ENCODE data around the gene HSPBP1.

HSPBP1 gene

GRCh38 chr19:55230329-55230728 is 49.6 kb downstream of the HSPBP1 start:
- Histone ChIP-seq H3K4me1 (ENCODE audit: control insufficient read depth in 2 of 2, insufficient read depth in 1 of 2, low read depth in 1 of 2, low read length in 2 of 2) (peaks cover 0 to under 1% of the 10 kb centered on the region in 2 donors), H3K79me1 (ENCODE audit: low read depth, low read length) (peaks cover 5% of the 10 kb centered on the region), H2BK120ac (ENCODE audit: low read depth, low read length) (no peak overlapping the region), H3K4me2 (ENCODE audit: insufficient read depth, low read length, poor library complexity, severe bottlenecking) (no peak overlapping the region), H3K27ac (replicated peaks; ENCODE audit: low read length) (no peak overlapping the region), H3K9me3 (replicated peaks in 1 of 2; ENCODE audit: control insufficient read depth in 2 of 2, insufficient read depth in 1 of 2, low read depth in 1 of 2, low read length in 2 of 2) (no peaks in the 10 kb centered on the region), H3K18ac (ENCODE audit: low read length) (no peak overlapping the region), H3K14ac (ENCODE audit: low read length) (no peak overlapping the region), H3K4ac (ENCODE audit: low read length) (no peak overlapping the region), H3K23ac (ENCODE audit: low read depth, low read length, poor library complexity) (no peak overlapping the region), H2BK12ac (ENCODE audit: low read length) (no peak overlapping the region), H3K4me3 (ENCODE audit: low read length in 2 of 2) (no peak overlapping the region), H3K27me3 (ENCODE audit: control insufficient read depth in 3 of 3, insufficient read depth in 3 of 3, low read depth in 1 of 3, low read length in 3 of 3) (no peaks in the 10 kb centered on the region), H2BK5ac (ENCODE audit: low read length) (no peak overlapping the region), H3K9ac (ENCODE audit: low read depth, low read length, poor library complexity) (no peak overlapping the region), H3K36me3 (replicated peaks in 1 of 2; ENCODE audit: control insufficient read depth in 2 of 2, insufficient read depth in 2 of 2, low read length in 2 of 2) (peaks cover 39 to 93% of the 10 kb centered on the region in 2 donors), H4K91ac (ENCODE audit: low read depth, low read length, poor library complexity) (no peak overlapping the region), H2AK5ac (ENCODE audit: low read depth, low read length) (no peak overlapping the region), H2BK15ac (ENCODE audit: low read length) (no peak overlapping the region), H2AFZ (ENCODE audit: low read length) (no peak overlapping the region), H4K8ac (ENCODE audit: low read depth, low read length) (no peak overlapping the region)
- no peak for DNase-seq (ENCODE audit: low spot score)
- no CpG with 5 or more reads among the region's 13 CpGs for WGBS, 2 donors (ENCODE audit: extremely low coverage in 2 of 2, insufficient read length in 2 of 2, insufficient replicate concordance in 1 of 2)

GRCh38 chr19:55229789-55230182 is 50.1 kb downstream of the HSPBP1 start:
- WGBS, 2 donors (ENCODE audit: extremely low coverage in 2 of 2, insufficient read length in 2 of 2, insufficient replicate concordance in 1 of 2) = no CpG with 5 or more reads among the region's 17 CpGs

GRCh38 chr19:55229145-55229788 is 50.6 kb downstream of the HSPBP1 start:
- Histone ChIP-seq H3K79me1 (ENCODE audit: low read depth, low read length) (peaks cover 5% of the 10 kb centered on the region), H3K4ac (ENCODE audit: low read length) (no peak overlapping the region), H4K91ac (ENCODE audit: low read depth, low read length, poor library complexity) (no peak overlapping the region), H3K18ac (ENCODE audit: low read length) (peak overlapping the region; percentile 6), H3K23ac (ENCODE audit: low read depth, low read length, poor library complexity) (peak overlapping the region; percentile 85), H2BK120ac (ENCODE audit: low read depth, low read length) (no peak overlapping the region), H3K4me3 (ENCODE audit: low read length in 2 of 2) (no peak overlapping the region), H3K27me3 (ENCODE audit: control insufficient read depth in 3 of 3, insufficient read depth in 3 of 3, low read depth in 1 of 3, low read length in 3 of 3) (no peaks in the 10 kb centered on the region), H3K14ac (ENCODE audit: low read length) (no peak overlapping the region), H3K9me3 (replicated peaks in 1 of 2; ENCODE audit: control insufficient read depth in 2 of 2, insufficient read depth in 1 of 2, low read depth in 1 of 2, low read length in 2 of 2) (no peaks in the 10 kb centered on the region), H2BK5ac (ENCODE audit: low read length) (no peak overlapping the region), H3K9ac (ENCODE audit: low read depth, low read length, poor library complexity) (no peak overlapping the region), H3K4me2 (ENCODE audit: insufficient read depth, low read length, poor library complexity, severe bottlenecking) (no peak overlapping the region), H2BK12ac (ENCODE audit: low read length) (no peak overlapping the region), H3K27ac (replicated peaks; ENCODE audit: low read length) (no peak overlapping the region), H3K4me1 (ENCODE audit: control insufficient read depth in 2 of 2, insufficient read depth in 1 of 2, low read depth in 1 of 2, low read length in 2 of 2) (peaks cover 0 to 2% of the 10 kb centered on the region in 2 donors), H4K8ac (ENCODE audit: low read depth, low read length) (no peak overlapping the region), H2AK5ac (ENCODE audit: low read depth, low read length) (no peak overlapping the region), H3K36me3 (replicated peaks in 1 of 2; ENCODE audit: control insufficient read depth in 2 of 2, insufficient read depth in 2 of 2, low read length in 2 of 2) (peaks cover 31 to 83% of the 10 kb centered on the region in 2 donors), H2BK15ac (ENCODE audit: low read length) (no peak overlapping the region), H2AFZ (ENCODE audit: low read length) (no peak overlapping the region)
- no CpG with 5 or more reads among the region's 18 CpGs for WGBS, 2 donors (ENCODE audit: extremely low coverage in 2 of 2, insufficient read length in 2 of 2, insufficient replicate concordance in 1 of 2)
- DNase-seq (ENCODE audit: low spot score) = no peak

More at GRCh38 chr19:55229789-55230182, 50.1 kb downstream of the HSPBP1 start:
- Histone ChIP-seq H2BK12ac (ENCODE audit: low read length) (no peak overlapping the region), H2BK15ac (ENCODE audit: low read length) (no peak overlapping the region), H3K4me3 (ENCODE audit: low read length in 2 of 2) (no peak overlapping the region), H3K4me2 (ENCODE audit: insufficient read depth, low read length, poor library complexity, severe bottlenecking) (no peak overlapping the region), H2AK5ac (ENCODE audit: low read depth, low read length) (no peak overlapping the region), H3K18ac (ENCODE audit: low read length) (no peak overlapping the region), H4K91ac (ENCODE audit: low read depth, low read length, poor library complexity) (no peak overlapping the region), H3K9me3 (replicated peaks in 1 of 2; ENCODE audit: control insufficient read depth in 2 of 2, insufficient read depth in 1 of 2, low read depth in 1 of 2, low read length in 2 of 2) (no peaks in the 10 kb centered on the region), H3K23ac (ENCODE audit: low read depth, low read length, poor library complexity) (no peak overlapping the region), H2AFZ (ENCODE audit: low read length) (no peak overlapping the region), H4K8ac (ENCODE audit: low read depth, low read length) (no peak overlapping the region), H3K27ac (replicated peaks; ENCODE audit: low read length) (no peak overlapping the region), H3K4me1 (ENCODE audit: control insufficient read depth in 2 of 2, insufficient read depth in 1 of 2, low read depth in 1 of 2, low read length in 2 of 2) (peaks cover 0 to 2% of the 10 kb centered on the region in 2 donors), H3K36me3 (replicated peaks in 1 of 2; ENCODE audit: control insufficient read depth in 2 of 2, insufficient read depth in 2 of 2, low read length in 2 of 2) (peaks cover 35 to 88% of the 10 kb centered on the region in 2 donors), H3K4ac (ENCODE audit: low read length) (no peak overlapping the region), H3K9ac (ENCODE audit: low read depth, low read length, poor library complexity) (no peak overlapping the region), H3K79me1 (ENCODE audit: low read depth, low read length) (peaks cover 5% of the 10 kb centered on the region), H3K14ac (ENCODE audit: low read length) (no peak overlapping the region), H2BK5ac (ENCODE audit: low read length) (no peak overlapping the region), H2BK120ac (ENCODE audit: low read depth, low read length) (no peak overlapping the region), H3K27me3 (ENCODE audit: control insufficient read depth in 3 of 3, insufficient read depth in 3 of 3, low read depth in 1 of 3, low read length in 3 of 3) (no peaks in the 10 kb centered on the region)
- no peak for DNase-seq (ENCODE audit: low spot score)

- Histone ChIP-seq H2BK12ac (ENCODE audit: low read length) (no peak within 1 kb of the TSS), H2BK120ac (ENCODE audit: low read depth, low read length) (no peak within 1 kb of the TSS), H3K27me3 (ENCODE audit: control insufficient read depth in 3 of 3, insufficient read depth in 3 of 3, low read depth in 1 of 3, low read length in 3 of 3) (no peaks in the 10 kb centered on the region), H3K27ac (replicated peaks; ENCODE audit: low read length) (no peak within 1 kb of the TSS), H3K4ac (ENCODE audit: low read length) (no peak within 1 kb of the TSS), H2BK5ac (ENCODE audit: low read length) (peak within 1 kb of the TSS; percentile 24), H3K79me1 (ENCODE audit: low read depth, low read length) (peaks cover 7% of the 10 kb centered on the region), H3K4me2 (ENCODE audit: insufficient read depth, low read length, poor library complexity, severe bottlenecking) (no peak within 1 kb of the TSS), H4K91ac (ENCODE audit: low read depth, low read length, poor library complexity) (no peak within 1 kb of the TSS), H2BK15ac (ENCODE audit: low read length) (no peak within 1 kb of the TSS), H2AFZ (ENCODE audit: low read length) (no peak within 1 kb of the TSS), H3K23ac (ENCODE audit: low read depth, low read length, poor library complexity) (peak within 1 kb of the TSS; percentile 85), H3K4me3 (ENCODE audit: low read length in 2 of 2) (no peak within 1 kb of the TSS), H4K8ac (ENCODE audit: low read depth, low read length) (no peak within 1 kb of the TSS), H3K14ac (ENCODE audit: low read length) (no peak within 1 kb of the TSS), H3K9ac (ENCODE audit: low read depth, low read length, poor library complexity) (no peak within 1 kb of the TSS), H3K9me3 (replicated peaks in 1 of 2; ENCODE audit: control insufficient read depth in 2 of 2, insufficient read depth in 1 of 2, low read depth in 1 of 2, low read length in 2 of 2) (no peaks in the 10 kb centered on the region), H3K36me3 (replicated peaks in 1 of 2; ENCODE audit: control insufficient read depth in 2 of 2, insufficient read depth in 2 of 2, low read length in 2 of 2) (peaks cover 34 to 80% of the 10 kb centered on the region in 2 donors), H2AK5ac (ENCODE audit: low read depth, low read length) (no peak within 1 kb of the TSS), H3K18ac (ENCODE audit: low read length) (peak within 1 kb of the TSS; percentile 6), H3K4me1 (ENCODE audit: control insufficient read depth in 2 of 2, insufficient read depth in 1 of 2, low read depth in 1 of 2, low read length in 2 of 2) (peaks cover 0 to 2% of the 10 kb centered on the region in 2 donors)
- no CpG with 5 or more reads among the region's 12 CpGs for WGBS, 2 donors (ENCODE audit: extremely low coverage in 2 of 2, insufficient read length in 2 of 2, insufficient replicate concordance in 1 of 2)
- DNase-seq (ENCODE audit: low spot score) = no peak
Observed at GRCh38 chr19:55228403-55229031, 51.4 kb downstream of the HSPBP1 start, which contains the start of gene TMEM86B. TSS of gene TMEM86B (minus strand) at chr19:55228763. CDS start at chr19:55228741, 22 bp downstream.
